ENCODE results near the gene AARS2. TPM values are rescaled to one million over a fixed set of nuclear protein-coding genes. Genes with fewer than 3 reads are reported as not detected.

Gene AARS2
- total RNA-seq, 4 donors from 2014 or later: 14.1 to 24.7 (median 21.0) TPM

DNA sequence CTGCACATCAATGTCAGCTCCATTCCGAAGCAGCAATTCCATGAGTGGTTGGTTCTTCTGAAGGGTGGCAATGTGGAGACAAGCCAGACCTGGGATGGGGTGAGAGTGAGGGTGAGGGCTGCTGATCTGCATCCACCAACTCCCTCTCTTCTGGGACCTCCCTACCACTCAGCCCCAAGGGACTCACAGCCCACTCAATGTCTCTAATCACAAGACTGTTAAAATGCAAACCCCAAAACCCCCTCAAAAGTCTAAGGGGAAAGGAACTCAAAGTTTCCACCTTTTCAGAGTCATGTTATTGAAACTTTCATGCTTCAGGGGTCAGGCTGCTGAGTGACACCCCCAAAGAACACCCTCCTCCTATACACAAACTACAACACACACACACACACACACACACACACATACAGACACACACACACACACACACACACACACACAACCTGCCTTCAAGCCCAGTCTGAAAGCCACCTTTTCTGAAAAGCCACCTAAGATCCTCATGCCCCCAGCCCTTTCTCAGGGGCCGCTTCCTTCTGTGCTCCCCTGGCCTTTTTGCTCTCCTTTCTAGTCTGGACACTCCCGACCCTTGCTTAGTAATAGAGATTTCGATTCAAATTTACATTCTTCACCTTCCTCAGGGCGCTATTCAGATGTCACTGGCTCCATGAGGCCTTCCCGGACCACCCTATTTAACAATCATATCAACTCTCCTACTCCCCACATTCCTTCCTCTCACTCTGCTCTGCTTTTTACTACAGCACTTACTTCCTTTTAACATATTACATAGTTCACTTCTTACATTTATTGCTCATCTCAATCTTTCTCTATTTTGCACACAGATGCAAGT, 52.5 kb downstream of the AARS2 start:
- Histone ChIP-seq H3K27ac (no peak overlapping the region), H3K9me3 (no peaks in the 10 kb centered on the region), H3K36me3 (no peaks in the 10 kb centered on the region), H3K4me3 (no peak overlapping the region), H3K4me1 (peaks cover 0 to 27% of the 10 kb centered on the region in 2 donors), H3K27me3 (no peaks in the 10 kb centered on the region)
- TF ChIP-seq, protein P1, sequence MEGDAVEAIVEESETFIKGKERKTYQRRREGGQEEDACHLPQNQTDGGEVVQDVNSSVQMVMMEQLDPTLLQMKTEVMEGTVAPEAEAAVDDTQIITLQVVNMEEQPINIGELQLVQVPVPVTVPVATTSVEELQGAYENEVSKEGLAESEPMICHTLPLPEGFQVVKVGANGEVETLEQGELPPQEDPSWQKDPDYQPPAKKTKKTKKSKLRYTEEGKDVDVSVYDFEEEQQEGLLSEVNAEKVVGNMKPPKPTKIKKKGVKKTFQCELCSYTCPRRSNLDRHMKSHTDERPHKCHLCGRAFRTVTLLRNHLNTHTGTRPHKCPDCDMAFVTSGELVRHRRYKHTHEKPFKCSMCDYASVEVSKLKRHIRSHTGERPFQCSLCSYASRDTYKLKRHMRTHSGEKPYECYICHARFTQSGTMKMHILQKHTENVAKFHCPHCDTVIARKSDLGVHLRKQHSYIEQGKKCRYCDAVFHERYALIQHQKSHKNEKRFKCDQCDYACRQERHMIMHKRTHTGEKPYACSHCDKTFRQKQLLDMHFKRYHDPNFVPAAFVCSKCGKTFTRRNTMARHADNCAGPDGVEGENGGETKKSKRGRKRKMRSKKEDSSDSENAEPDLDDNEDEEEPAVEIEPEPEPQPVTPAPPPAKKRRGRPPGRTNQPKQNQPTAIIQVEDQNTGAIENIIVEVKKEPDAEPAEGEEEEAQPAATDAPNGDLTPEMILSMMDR (IDR thresholded peaks at IDR 0.05): no peak
- TF ChIP-seq POLR2A (IDR thresholded peaks at IDR 0.05): no peak
- DNase-seq: no peak
- intact Hi-C loops (cut with DNase I; ENCODE audit: low total_unique reads): no loop called here

DNA sequence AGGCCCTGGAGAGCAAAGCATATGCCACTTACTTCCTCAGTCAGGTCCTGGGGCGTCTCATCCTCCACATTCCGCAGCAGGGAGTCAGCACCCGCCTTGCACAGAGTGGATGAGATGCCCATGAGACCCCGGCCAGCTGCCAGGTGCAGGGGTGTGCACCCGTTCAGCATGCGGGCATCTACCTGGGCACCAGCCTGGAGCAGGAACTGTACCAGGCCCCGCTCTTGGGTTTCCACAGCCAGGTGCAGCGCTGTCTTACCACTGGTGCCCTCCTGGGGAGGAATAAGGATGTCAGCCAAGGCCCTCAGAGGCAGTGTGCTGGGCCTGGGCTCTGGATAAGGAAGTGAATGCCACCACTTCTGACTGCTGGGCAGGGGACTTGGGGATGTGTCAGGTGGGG, 53.1 kb downstream of the AARS2 start:
- DNase-seq: no peak
- intact Hi-C loops (cut with DNase I; ENCODE audit: low total_unique reads): no loop called here
- Histone ChIP-seq H3K27ac (no peak overlapping the region), H3K9me3 (no peaks in the 10 kb centered on the region), H3K4me1 (peaks cover 0 to 27% of the 10 kb centered on the region in 2 donors), H3K36me3 (no peaks in the 10 kb centered on the region), H3K4me3 (no peak overlapping the region), H3K27me3 (no peaks in the 10 kb centered on the region)
- no peak for TF ChIP-seq POLR2A (IDR thresholded peaks at IDR 0.05)
- TF ChIP-seq, protein P1 (IDR thresholded peaks at IDR 0.05): no peak

DNA sequence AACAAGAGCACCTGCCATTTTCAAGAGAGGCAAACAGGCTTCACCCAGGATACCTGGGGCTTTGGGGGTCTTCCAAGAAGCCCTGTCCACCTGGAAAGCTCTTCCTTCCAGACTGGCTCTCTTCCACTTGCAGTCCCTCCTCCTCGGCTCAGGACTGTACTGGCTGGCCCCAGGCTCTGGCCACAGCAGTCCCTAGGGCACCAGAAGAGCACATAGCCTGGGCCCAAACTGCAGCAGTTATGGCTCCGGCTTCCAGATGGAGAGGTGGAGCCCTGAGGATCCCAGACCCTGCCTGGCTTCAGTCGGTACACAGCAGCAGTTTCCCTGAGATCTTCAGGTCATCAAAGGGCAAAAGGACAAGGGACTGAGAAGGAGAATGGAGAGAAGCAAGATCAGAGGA, 54.2 kb downstream of the AARS2 start:
- intact Hi-C loops (cut with DNase I; ENCODE audit: low total_unique reads): no loop called here
- no peak overlapping the region for H3K4me3 ChIP-seq
- no peak overlapping the region for H3K27ac ChIP-seq
- no peaks in the 10 kb centered on the region for H3K27me3 ChIP-seq
- DNase-seq: no peak
- H3K9me3 ChIP-seq: no peaks in the 10 kb centered on the region
- no peaks in the 10 kb centered on the region for H3K36me3 ChIP-seq
- peaks cover 0 to 21% of the 10 kb centered on the region in 2 donors for H3K4me1 ChIP-seq
- TF ChIP-seq, protein P1 (IDR thresholded peaks at IDR 0.05): no peak
- no peak for TF ChIP-seq POLR2A (IDR thresholded peaks at IDR 0.05)

DNA sequence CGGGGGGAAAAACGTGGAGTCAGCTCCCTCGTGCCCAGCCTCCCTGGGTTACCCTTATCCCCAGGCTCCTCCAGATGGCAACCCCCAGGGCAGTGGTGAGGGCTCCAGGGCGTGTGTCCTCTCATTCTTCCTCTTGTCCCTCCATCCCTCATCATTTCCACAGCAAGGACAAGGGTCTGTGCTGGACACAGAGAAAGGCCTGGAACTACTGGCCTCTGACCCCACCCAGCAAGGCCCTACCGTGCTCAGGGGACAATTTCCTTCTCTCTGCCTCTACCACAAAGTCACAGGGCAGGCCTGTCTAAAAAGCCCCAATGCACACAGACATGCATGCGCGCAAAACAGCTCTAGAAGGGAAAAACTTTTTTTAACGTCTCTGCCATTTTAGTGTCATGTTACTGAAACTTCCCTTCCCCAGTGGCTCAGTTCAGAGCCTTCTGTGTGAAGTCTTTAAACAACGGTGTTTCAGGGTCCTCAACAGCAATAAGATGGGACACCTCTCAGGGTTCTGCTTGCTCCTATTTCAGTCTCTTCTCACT, 54.8 kb downstream of the AARS2 start:
- Histone ChIP-seq H3K36me3 (no peaks in the 10 kb centered on the region), H3K4me3 (no peak overlapping the region), H3K27me3 (no peaks in the 10 kb centered on the region), H3K9me3 (no peaks in the 10 kb centered on the region), H3K27ac (peak overlapping the region; percentile 90 to 96), H3K4me1 (peaks cover 0 to 15% of the 10 kb centered on the region in 2 donors)
- no peak for TF ChIP-seq POLR2A (IDR thresholded peaks at IDR 0.05)
- TF ChIP-seq, protein P1 (IDR thresholded peaks at IDR 0.05): no peak
- intact Hi-C loops (cut with DNase I; ENCODE audit: low total_unique reads): no loop called here
- DNase-seq: peak in 1 of 2 donors; percentile 14

DNA sequence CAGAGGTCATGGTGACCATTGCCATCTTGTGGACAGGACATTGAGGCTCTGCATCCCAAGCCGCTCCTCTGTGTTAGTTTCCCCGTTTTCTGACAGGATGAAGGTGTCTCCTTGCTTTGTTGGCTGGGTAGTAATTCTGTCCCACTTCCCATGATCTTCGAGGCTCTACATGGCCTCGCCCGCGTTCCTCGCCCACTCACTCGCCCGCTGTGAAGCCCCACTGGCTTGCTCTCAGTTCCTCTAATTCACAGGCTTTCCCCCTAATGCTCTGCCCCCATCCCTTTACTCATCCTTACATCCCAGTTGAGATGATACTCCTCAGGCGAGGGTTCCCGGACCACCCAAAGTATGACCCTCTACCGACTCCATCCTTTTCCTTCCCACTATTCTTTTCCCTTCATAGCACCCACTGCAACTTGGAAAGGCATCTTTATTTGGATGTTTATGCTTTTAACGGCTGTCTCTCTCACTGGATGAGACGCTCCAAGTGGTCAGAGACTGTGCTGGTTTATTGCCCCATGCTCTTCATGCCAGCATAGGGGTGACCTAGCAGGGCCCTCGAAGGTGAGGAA, 55.3 kb downstream of the AARS2 start:
- Histone ChIP-seq H3K4me1 (peaks cover 0 to 13% of the 10 kb centered on the region in 2 donors), H3K9me3 (no peaks in the 10 kb centered on the region), H3K36me3 (no peaks in the 10 kb centered on the region), H3K27me3 (no peaks in the 10 kb centered on the region), H3K4me3 (peak overlapping the region; percentile 62 to 89), H3K27ac (peak overlapping the region; percentile 90 to 96)
- DNase-seq: no peak
- TF ChIP-seq, protein P1 (IDR thresholded peaks at IDR 0.05): no peak
- no peak for TF ChIP-seq POLR2A (IDR thresholded peaks at IDR 0.05)
- intact Hi-C loops (cut with DNase I; ENCODE audit: low total_unique reads): no loop called here

Data from uterus (tissue), 4 donors.